HUDEP-2 (cell line): ENCODE measurements around the gene KIAA2012.

Experiments
- DNase-seq, 76 experiments: peaks; one replicate each; lab custom pipeline; 2025; ENCODE audit not compliant: unreplicated experiment in 76 of 76; lab: John Stamatoyannopoulos, UW

The KIAA2012 gene

DNA sequence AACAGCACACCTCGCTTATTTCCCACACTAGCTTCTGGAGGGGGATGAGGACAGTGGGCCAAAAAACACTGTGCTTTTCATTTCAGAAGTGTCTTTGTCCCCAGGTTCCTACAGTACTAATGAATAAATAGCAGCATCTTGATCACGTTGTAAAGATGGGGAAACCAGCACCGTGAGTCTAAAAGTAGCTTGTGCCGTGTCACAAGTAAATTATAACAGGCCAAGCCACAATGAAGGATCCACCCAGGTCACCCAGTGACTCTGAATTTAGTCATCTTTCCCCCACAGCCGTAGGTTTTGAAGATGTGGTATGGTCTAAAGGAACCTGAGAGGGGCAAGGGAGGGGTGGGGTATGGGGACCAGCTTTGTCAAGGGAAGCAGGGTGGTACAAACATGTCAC is 30.6 kb upstream of the KIAA2012 start:
- DNase-seq: no peak

DNA sequence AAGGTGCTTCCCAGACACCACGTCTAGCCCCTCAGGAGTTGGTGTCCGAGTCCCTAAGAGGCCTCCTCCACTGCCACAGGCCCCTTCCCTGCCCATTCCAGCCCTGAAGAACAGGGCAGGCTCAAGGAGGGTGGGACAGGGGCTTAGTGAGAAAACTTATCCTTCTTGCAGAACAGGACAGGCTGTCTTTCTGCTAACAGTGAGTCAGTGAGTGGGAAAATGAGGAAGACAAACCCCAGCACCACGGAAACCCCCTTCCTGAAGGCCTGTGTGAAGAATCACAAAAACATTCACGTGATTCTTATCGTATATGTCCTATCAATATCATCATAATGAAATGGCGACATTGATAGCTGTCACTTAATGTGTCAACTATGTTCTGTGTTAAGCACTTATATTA is 29.6 kb upstream of the KIAA2012 start:
- DNase-seq: no peak

DNA sequence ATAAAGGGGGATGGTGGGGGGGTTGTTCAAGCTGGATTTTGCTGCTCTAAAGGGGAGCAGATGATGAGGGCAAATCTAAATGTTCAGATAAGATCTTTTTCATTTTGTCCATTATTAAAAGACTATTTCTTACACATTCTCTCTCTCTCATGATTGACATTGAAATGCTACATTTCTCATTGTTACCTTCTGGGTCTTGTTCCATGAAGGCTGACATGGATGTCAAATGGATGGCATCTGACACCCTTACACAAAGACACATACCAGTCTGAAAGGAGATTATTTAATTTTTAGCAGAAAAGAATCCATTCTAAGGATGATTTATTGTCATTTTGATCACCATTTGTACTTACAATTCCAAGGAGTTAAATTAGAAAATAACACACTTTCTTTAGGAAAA is 28.3 kb upstream of the KIAA2012 start:
- no peak for DNase-seq

DNA sequence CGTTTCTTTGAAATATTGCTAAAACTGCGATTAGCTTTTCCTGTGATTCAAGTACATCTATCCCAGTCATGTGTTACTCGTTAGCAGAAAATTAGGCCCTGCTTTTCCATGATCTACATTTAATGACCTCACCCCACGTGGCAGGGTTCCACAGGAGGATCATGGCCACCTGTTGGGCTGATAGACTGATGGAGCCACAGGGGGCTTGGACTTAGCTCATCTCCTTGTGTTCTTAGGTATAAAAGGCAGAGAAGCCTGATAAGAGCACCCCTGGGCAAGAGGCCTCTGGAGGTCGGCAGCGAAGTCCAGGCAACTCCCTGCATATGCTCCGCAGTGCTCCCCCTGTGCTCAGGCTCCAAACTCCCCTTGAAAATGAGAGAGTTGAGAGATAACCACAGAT is 26.5 kb upstream of the KIAA2012 start:
- DNase-seq: no peak

- DNase-seq: no peak
Measured at GRCh38 chr2:202049092-202049728, 23.8 kb upstream of the KIAA2012 start.

DNA sequence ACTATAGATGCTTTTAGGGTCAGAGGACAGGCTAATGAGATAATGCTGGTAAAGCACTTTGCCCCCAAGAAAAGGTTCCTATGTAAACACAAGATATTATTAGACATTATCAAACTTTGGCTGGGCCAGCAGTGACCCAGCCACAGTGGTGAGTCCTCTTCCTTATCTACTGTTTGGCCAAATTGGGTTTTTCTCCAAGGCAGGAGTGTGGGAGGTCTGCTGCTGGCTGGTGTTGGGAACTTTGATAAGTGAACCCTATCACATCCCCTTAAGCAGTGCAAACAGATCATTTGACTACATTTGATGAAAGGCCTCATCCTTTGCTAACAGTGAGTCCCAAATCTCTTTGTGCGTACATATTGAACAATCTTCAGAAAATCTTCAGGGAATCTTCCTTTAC is 23.2 kb upstream of the KIAA2012 start:
- DNase-seq: peak in 33 of 76 experiments; percentile 2 to 61 (median 18)

GRCh38 chr2:202050652-202051051 is 22.4 kb upstream of the KIAA2012 start:
- DNase-seq: no peak

DNA sequence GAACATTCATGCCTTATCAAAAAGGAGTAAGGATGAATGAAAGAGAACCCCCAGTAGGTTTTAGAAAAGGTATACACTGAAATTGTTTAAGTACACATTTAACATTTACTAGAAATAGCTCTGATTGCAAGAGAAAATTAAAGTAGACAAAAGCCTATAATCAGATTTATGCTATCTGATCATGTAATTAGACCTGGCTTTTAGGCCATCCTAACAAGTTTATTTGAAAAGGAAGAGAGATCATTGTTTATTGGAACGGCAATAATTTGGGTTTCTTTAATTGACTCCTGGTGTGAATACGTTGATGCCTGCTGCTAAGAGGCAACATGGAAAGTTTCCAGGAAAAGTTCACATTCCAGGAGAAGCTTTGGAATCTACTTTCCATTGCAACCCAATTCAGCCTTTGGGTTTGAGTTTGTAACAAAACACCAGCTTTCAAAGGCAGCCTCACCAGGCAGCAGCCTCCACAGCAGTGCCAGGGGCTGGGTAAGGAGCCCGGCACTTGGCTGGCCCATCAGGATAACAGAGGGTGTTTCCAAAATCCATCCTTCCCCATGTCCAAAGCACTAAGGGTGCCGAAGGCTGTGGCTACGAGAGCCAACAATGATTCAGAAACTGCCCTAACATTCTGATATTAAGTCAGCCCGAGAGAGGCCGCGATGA is 21.4 kb upstream of the KIAA2012 start:
- no peak for DNase-seq

DNA sequence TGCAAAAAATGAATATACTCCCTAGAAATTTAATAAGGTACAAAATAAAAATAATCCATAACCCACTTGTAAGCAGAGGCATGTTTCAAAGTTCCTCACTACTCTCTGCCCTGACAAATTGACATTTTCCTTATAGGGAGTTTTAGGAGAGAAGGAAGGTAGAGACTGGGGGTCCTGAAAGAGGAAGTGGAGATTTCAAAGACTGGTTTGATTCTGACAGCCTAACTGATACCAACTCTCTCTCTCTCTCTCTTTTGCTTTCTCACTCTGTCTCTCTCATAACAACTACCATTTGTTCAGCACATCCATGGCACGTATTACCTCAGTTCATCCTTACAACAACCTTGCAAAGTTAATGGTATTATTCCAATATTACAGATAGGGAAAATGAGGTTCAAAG is 20.8 kb upstream of the KIAA2012 start:
- DNase-seq: no peak

- no peak for DNase-seq
Measured at GRCh38 chr2:202054679-202055078, 18.4 kb upstream of the KIAA2012 start.

GRCh38 chr2:202056611-202057010 is 16.4 kb upstream of the KIAA2012 start:
- peak in 1 of 76 experiments; percentile 3 for DNase-seq

DNA sequence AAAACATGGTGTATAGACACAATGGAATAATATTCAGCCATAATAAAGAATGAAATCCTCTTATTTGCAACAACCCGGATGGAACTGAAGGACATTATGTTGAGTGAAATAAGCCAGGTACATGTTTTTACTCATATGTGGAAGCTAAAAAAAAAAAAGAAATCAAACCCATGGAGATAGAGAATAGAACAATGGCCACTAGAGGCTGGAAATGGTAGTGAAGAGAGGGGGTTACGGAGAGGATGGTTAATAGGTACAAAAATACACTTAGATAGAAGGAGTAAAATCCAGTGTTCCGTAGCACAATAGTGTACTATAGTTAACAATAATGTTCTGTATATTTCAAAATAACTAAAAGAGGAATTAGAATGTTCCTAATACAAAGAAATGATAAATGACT is 12.8 kb upstream of the KIAA2012 start:
- no peak for DNase-seq

- DNase-seq: no peak
Measured at GRCh38 chr2:202061695-202062094, 11.4 kb upstream of the KIAA2012 start.

DNA sequence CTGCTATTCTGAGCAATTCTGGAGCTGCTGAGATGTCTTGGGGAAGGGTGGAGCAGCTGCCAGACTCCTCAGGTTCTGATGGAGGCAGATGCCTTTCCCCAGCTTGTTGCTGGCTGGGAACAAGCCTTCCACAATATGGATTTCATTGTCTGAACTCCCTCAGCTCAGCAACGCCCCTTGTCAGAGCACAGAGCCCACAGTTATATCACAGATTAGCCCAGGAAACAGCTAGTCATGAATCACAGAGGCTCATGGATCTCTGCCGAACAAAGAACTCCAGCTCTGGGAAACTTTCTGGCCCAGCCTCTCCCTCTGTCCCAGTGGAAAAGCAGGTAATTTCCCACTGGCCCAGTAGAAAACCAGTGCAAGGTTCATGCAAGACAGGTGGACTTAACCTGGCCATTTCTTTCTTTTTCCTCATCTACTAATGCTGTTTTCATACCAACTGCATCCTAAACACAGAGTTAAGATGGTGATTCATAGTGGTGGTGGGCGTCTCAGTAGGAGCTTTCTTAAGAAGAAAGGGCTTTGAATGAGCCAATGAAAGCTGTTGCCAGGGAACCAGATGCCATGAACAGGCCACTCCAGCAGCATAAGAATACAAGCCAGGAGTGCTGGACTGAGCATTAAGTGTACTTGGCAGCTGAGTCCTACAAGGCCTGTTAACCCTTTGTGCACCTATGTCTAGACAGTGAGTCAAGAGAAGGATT is 8.7 kb upstream of the KIAA2012 start:
- no peak for DNase-seq

DNA sequence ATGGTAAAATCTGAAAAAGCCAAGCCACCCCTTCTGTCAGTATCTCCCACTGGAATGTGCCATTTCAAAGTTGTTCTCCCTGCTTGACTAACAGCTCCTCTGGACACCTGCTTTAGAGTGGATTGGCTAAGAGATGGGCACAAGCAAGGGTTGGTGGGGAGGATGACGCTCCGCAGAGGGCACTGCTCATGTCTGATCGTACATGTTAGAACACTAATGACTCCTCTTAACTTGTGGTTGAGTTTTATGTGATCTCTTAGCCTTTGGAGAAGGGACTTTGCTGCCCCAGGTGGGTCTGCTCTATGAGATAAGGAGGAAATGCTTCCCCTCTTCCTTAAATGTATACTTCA is 8.2 kb upstream of the KIAA2012 start:
- no peak for DNase-seq

- DNase-seq: no peak
Measured at GRCh38 chr2:202065876-202066275, 7.2 kb upstream of the KIAA2012 start.

GRCh38 chr2:202066875-202067274 is 6.2 kb upstream of the KIAA2012 start:
- DNase-seq: no peak

DNA sequence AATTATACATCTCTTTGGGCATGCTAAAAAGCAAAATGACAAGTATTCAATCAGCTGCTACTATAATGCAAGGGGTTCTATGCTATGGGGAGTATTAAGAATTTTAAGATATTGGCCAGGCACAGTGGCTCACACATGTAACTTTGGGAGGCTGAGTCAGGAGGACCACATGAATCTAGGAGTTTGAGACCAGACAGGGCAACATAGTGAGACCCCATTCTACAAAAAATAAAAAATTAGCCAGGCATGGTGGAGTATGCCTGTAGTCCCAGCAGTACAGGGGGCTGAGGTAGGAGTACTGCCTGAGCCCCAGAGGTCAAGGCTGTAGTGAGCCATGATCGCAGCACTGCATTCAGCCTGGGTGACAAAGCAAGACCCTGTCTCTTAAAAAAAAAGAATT is 5.5 kb upstream of the KIAA2012 start:
- no peak for DNase-seq

DNA sequence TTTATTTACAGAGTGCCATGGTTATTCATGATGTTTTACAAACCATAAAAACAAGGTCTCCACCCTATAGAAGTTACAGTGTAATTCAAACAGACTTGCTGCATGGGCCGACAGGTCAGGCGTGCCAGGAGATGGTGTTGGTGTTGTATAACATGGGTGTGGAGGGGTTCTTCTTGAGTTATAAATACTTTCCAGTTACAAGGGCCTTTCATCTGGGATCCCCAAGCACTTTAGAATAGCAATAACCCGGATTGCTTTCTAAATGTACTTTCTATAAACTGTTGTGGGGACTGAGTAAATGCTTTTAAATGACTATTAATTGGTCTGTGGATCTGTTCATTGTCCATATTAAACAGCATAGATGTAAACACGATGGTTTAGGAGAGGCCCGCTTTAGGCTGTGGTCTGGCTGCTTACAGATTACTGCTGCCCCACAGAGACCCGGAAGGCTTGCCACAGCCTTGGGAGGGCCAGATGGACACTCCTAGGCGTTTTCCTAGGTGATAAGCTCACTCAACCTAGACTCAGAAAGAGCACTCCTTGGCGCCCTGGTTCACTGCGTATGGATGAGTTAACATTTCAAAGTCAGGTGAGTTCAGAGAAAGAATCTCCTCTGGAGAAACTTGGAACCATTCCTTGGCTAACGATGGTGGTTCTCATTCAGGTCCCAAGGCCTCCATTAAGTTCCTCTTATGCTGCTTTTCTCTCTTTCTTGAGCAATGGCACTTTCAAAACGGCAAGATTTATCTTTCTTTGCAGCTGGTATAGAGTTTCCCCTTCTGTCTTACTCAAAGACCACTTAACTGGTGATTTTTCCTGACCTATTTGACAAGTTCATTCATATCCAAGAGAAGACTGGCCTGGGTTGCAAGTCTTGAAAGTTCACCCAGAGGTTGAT is 3.6 kb upstream of the KIAA2012 start:
- DNase-seq: peak in 10 of 76 experiments; percentile 1 to 36 (median 21)

DNA sequence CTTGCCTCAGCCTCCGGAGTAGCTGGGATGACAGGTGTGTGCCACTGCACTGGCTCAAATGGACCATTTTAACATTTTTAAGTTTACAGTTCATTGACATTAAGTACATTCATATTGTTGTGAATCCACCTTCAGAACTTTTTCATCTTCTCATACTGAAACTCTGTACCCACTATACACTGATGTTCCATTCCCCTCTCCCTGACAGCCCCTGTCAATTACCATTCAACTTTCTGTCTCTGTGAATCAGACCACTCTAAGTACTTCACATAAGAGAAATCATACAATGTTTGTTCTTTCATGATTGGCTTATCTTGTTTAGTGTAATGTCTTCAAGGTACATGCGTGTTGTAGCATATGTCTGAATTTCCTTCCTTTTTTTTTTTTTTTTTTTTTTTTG is 1.9 kb upstream of the KIAA2012 start:
- DNase-seq: no peak

DNA sequence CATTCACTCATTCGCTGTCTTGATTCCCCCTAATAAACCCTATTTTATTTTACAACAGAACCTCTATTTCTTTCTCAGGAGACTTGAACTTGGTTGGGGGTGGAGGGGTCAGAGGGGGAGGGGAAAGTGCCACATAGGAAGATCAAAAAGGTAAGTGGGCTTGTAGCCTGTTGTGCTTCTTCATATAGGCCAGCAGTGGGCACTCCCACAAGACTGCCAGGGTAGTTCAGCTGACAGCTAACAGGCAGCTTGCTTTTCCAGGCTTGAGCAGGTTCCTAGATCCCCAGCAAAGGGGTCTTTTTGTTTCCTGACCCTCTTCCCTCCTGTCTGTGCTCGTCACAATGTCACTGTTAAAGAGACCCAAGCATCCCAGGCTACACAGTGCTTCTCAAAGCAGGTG is 829 bp upstream of the KIAA2012 start:
- no peak for DNase-seq
